RWPE2 (cell line): ENCODE results near the gene SOS1.

Source experiments
- ATAC-seq: fragments of 200-7000 bp; cut with Tn5 transposase; 3 replicates; pipeline ENCODE4 v1.9.1; 2021; ENCODE audit warnings: low read depth
- DNase-seq: peaks from one replicate; pipeline ENCODE4 v3.0.0-alpha.2; 2020; ENCODE audit warnings: low spot score
- H3K27ac ChIP-seq: fragments of 450-650 bp; 2 replicates; pipeline ENCODE4 v1.5.1; 2017; ENCODE audit warnings: mild to moderate bottlenecking; ENCODE audit not compliant: poor library complexity, severe bottlenecking
- H3K27me3 ChIP-seq: fragments of 250-450 bp; sonication (Bioruptor Pico); 2 replicates; pipeline ENCODE4 v1.5.1; 2021; ENCODE audit warnings: mild to moderate bottlenecking, moderate library complexity; ENCODE audit not compliant: insufficient read depth, poor library complexity, severe bottlenecking
- H3K36me3 ChIP-seq: fragments of 250-450 bp; sonication (Bioruptor Pico); 2 replicates; pipeline ENCODE4 v1.5.1; 2020; ENCODE audit warnings: low read depth, mild to moderate bottlenecking, moderate library complexity
- H3K4me1 ChIP-seq: fragments of 250-450 bp; sonication (Bioruptor Pico); 2 replicates; pipeline ENCODE4 v1.5.1; 2021; ENCODE audit warnings: mild to moderate bottlenecking, moderate library complexity; ENCODE audit not compliant: insufficient read depth, poor library complexity, severe bottlenecking
- H3K4me3 ChIP-seq: fragments of 250-450 bp; sonication (Bioruptor Pico); 2 replicates; pipeline ENCODE4 v1.5.1; 2021; ENCODE audit warnings: mild to moderate bottlenecking, moderate library complexity; ENCODE audit not compliant: severe bottlenecking
- H3K9me3 ChIP-seq: fragments of 250-450 bp; sonication (Bioruptor Pico); 2 replicates; pipeline ENCODE4 v1.5.1; 2021; ENCODE audit warnings: mild to moderate bottlenecking, moderate library complexity; ENCODE audit not compliant: severe bottlenecking
- TF ChIP-seq, protein P1 (sequence below): fragments of 450-650 bp; IDR thresholded peaks from one replicate; pipeline ENCODE4 v1.5.1; 2017; ENCODE audit warnings: mild to moderate bottlenecking, moderate library complexity; ENCODE audit not compliant: poor library complexity, severe bottlenecking

The SOS1 gene

DNA sequence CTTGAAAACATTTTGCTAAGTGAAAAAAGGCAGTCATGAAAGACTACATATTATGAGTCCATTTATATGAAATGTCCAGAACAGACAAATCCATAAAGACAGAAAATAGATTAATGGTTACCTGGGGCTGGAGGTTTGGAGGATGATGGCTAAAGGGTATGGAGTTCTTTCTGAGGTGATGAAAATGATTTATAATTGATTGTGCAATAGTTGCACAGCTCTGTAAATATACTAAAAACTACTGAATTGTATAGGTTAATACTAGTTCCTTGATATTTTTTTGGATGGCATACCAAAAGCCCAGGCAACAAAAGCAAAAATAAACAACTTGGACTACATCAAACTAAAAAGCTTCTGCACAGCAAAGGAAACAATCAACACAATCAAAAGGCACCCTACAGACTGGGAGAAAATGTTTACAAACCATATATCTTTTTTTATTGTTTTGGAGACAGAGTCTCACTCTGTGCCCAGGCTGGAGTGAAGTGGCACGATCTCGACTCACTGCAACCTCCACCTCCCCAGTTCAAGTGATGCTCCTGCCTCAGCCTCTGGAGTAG lies 21.5 kb downstream of the SOS1 start:
- ATAC-seq: no peak
- Histone ChIP-seq H3K9me3 (no peaks in the 10 kb centered on the region), H3K36me3 (peaks cover 6% of the 10 kb centered on the region; the same call in 1 of the 2 replicates), H3K27me3 (no peaks in the 10 kb centered on the region), H3K4me1 (peaks cover 30% of the 10 kb centered on the region), H3K4me3 (no peak overlapping the region), H3K27ac (peak overlapping the region; percentile 6)
- TF ChIP-seq, protein P1, sequence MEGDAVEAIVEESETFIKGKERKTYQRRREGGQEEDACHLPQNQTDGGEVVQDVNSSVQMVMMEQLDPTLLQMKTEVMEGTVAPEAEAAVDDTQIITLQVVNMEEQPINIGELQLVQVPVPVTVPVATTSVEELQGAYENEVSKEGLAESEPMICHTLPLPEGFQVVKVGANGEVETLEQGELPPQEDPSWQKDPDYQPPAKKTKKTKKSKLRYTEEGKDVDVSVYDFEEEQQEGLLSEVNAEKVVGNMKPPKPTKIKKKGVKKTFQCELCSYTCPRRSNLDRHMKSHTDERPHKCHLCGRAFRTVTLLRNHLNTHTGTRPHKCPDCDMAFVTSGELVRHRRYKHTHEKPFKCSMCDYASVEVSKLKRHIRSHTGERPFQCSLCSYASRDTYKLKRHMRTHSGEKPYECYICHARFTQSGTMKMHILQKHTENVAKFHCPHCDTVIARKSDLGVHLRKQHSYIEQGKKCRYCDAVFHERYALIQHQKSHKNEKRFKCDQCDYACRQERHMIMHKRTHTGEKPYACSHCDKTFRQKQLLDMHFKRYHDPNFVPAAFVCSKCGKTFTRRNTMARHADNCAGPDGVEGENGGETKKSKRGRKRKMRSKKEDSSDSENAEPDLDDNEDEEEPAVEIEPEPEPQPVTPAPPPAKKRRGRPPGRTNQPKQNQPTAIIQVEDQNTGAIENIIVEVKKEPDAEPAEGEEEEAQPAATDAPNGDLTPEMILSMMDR: no peak
- no peak for DNase-seq

DNA sequence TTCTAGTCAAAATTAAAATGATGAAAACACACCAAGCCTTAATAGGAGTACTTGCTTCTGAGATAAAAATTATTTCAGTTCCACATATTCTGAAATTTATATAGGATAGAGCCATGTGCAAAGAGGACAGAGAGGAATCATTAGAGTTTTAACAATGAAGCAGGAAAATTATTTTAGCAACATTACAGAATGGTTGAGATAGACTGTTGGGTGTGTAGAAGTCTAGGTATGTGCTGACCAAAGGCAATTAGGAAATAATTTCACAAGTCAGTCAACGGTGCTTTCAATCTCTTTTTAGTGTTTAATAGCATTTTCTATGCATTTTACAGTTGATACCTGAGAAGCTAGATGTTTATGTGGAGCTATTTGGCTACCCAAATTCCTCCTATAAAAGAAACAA lies 25.2 kb downstream of the SOS1 start:
- Histone ChIP-seq H3K4me3 (no peak overlapping the region), H3K27me3 (no peaks in the 10 kb centered on the region), H3K9me3 (no peaks in the 10 kb centered on the region), H3K27ac (no peak overlapping the region), H3K4me1 (peaks cover 29% of the 10 kb centered on the region), H3K36me3 (peaks cover 6% of the 10 kb centered on the region; the same call in 1 of the 2 replicates)
- TF ChIP-seq, protein P1: no peak
- no peak for ATAC-seq
- no peak for DNase-seq

DNA sequence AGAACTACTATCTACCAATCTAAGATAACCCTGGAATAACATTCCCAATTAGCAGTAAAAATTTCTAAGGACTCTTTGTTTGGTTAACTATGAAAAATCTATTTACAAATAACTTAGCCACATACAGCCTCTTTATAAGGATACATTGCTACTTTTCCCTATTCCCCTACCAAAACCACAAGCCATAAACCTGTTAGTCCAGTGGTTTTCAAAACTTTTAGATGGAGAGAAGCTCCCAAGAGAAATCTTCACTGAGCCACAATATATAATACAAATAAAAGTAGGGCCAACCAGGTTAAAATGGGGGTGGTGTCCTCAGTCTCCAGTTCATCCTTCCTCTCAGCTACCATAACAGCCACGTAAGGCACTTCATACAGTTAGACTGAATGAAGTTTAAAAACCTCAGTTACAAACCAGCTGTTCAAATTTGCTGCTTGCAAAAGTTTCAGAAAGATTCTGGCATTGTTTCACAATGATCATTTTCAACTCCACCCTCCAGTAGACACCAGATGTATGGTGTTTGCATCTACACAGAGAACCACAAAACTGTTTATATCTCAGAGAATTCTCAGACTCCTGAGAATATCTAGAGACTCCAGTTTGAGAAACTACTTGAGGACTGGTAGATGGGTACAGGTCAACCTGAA lies 26.0 kb downstream of the SOS1 start:
- Histone ChIP-seq H3K4me3 (no peak overlapping the region), H3K27ac (no peak overlapping the region), H3K4me1 (peaks cover 23% of the 10 kb centered on the region), H3K36me3 (peaks cover 6% of the 10 kb centered on the region; the same call in 1 of the 2 replicates), H3K27me3 (no peaks in the 10 kb centered on the region), H3K9me3 (no peaks in the 10 kb centered on the region)
- 0 out of 3 replicates have a peak, but pooled peaks have one; percentile 10 for ATAC-seq
- no peak for DNase-seq
- TF ChIP-seq, protein P1: no peak

DNA sequence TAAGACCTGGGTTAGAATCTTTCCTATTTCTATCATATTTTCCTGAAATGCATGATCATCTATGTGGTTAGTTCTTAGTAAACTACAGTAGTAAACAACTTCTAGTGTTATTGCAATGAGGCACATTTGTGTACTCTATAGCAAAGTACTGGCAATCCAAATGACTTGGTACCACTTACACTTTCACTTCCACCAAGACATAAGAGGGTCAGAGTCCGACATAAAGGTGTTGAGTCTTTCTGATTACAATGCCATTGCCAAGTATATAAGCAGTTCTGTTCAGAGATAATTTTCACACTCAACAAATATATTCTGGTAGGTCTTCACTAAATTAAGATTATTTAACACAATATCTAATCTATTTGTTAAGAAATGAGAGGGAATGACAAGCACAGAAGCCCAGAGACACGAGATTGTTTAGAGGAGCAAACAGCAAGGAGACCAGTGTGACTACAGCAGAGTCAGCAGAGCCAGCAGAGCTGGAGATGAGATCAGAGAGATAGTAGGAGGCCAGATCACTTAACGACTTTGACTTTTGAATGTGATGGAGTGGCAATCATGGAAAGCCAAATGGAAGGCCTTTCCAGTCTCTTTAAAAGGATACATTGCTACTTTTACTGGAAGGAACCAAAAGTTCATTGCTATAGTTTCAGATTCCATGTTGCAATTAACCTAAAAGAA lies 27.5 kb downstream of the SOS1 start:
- no peak overlapping the region for H3K4me3 ChIP-seq
- H3K4me1 ChIP-seq: peaks cover 13% of the 10 kb centered on the region
- H3K9me3 ChIP-seq: no peaks in the 10 kb centered on the region
- ATAC-seq (no peak), DNase-seq (no peak)
- TF ChIP-seq, protein P1: no peak
- no peak overlapping the region for H3K27ac ChIP-seq
- H3K27me3 ChIP-seq: no peaks in the 10 kb centered on the region
- H3K36me3 ChIP-seq: peaks cover 6% of the 10 kb centered on the region; the same call in 1 of the 2 replicates
